Measurements from ENCODE around the gene WIPI1. TPM values are rescaled to one million over a fixed set of nuclear protein-coding genes. Genes with fewer than 3 reads are reported as not detected.

WIPI1 gene
- total RNA-seq, 4 donors from 2014 or later, result 23.0 to 32.2 (median 25.5) TPM

- no peak overlapping the region for H3K4me3 ChIP-seq
- no peak overlapping the region for H3K27ac ChIP-seq
- intact Hi-C loops (cut with DNase I), result no loop called here
- no peaks in the 10 kb centered on the region for H3K9me3 ChIP-seq
- H3K27me3 ChIP-seq, result no peaks in the 10 kb centered on the region
- 93 to 96% methylated on average over 7 to 8 of the region's 8 CpGs for WGBS, 2 donors
- peaks cover 0 to 30% (median 18%) of the 10 kb centered on the region in 3 donors for H3K4me1 ChIP-seq
- TF ChIP-seq CTCF (IDR thresholded peaks at IDR 0.05) (no peak), POLR2A (IDR thresholded peaks at IDR 0.05) (no peak)
- H3K36me3 ChIP-seq, result no peaks in the 10 kb centered on the region
- DNase-seq, result no peak
These were observed 81.7 kb downstream of the WIPI1 start for GRCh38 chr17:68375566-68375965.

Small RNAs within 50 kb of the gene (small RNA-seq; reads per million reads assigned to genes)
- 0 reads per million in 4 donors for gene MIR635

Other genes with a start within 250 kb of the WIPI1 start
- 10 to 100 TPM; 13.7 to 47.7 (median 35.1) TPM for gene AMZ2, start 209.5 kb downstream of the WIPI1 start, total RNA-seq
- 10 to 100 TPM in 3 of 4 donors, 1 to 10 TPM in 1; 9.2 to 20.9 (median 17.8) TPM for gene SLC16A6, start 166.4 kb downstream of the WIPI1 start, total RNA-seq
- gene ARSG, start 166.0 kb downstream of the WIPI1 start, total RNA-seq, result 1 to 10 TPM; 6.1 to 8.9 (median 7.0) TPM
- 100 to 1,000 TPM; 137 to 195 (median 187) TPM for gene PRKAR1A, start 54.9 kb upstream of the WIPI1 start, total RNA-seq
- gene FAM20A, start 143.9 kb upstream of the WIPI1 start, total RNA-seq, result 10 to 100 TPM in 1 of 4 donors, 1 to 10 TPM in 3; 4.0 to 15.3 (median 7.8) TPM